ENCODE results near the gene GALNT2. TPM values are rescaled to one million over a fixed set of nuclear protein-coding genes. Genes with fewer than 3 reads are reported as not detected.

GALNT2 gene
- total RNA-seq, 2 experiments from 2014 or later = 59.8 to 62.4 TPM

DNA sequence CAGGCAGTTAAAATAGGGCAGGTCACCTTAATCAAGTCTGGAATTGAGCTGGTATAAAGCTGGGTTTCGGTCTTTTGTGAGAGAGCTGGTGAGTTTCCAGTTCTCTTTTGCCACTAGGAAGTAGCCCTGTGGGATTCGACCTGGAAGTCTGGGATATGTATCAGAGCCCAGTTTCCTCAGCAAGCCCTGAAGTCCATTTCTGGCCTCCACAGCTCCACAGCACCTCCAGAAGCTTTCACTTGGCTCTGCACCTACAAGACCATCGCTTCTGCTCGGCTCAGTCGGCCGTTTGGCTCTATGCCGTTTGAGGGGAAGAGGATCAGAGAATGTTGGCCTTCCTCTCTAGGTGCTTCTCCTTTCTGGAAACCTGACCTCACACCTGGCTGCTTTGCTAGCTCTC, 148.0 kb downstream of the GALNT2 start:
- intact Hi-C loops (cut with micrococcal nuclease) = no loop called here
- H3K9me3 Mint-ChIP-seq = no peaks in the 10 kb centered on the region
- H3K36me3 Mint-ChIP-seq (ENCODE audit: low read depth) = peaks cover 40% of the 10 kb centered on the region
- H3K4me3 Mint-ChIP-seq = no peak overlapping the region
- H3K27me3 Mint-ChIP-seq (ENCODE audit: low read depth) = no peaks in the 10 kb centered on the region
- no peak overlapping the region for H3K27ac Mint-ChIP-seq
- no peak for DNase-seq
- CTCF ChIA-PET = interaction anchor here (0.5 kb wide), 1 partner anchor 650 kb away, joined by 3 read pairs; no protein-coding TSS in a partner anchor
- H3K4me1 Mint-ChIP-seq (ENCODE audit: low read depth) = peaks cover 41% of the 10 kb centered on the region

DNA sequence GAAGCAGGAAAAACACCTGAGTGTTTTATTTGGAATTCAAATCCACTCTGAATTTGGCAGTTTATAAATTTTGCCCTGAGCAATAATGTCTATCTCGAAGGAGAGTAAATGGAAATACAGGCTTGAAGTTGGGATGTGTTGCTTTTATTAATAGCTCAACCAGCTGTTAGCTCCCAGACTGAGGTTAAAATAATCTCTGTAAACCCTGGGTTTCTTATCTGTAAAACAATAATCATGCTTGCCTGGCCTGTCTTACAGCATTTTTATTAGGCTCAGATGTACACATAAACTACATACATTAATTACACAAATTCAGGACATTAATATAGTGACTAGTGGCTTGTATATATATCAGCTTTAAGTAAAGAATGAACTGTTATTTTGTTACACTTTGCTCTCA, 148.5 kb downstream of the GALNT2 start:
- no peaks in the 10 kb centered on the region for H3K27me3 Mint-ChIP-seq (ENCODE audit: low read depth)
- CTCF ChIA-PET = no interaction called here
- intact Hi-C loops (cut with micrococcal nuclease) = no loop called here
- peaks cover 38% of the 10 kb centered on the region for H3K36me3 Mint-ChIP-seq (ENCODE audit: low read depth)
- no peak overlapping the region for H3K27ac Mint-ChIP-seq
- peaks cover 42% of the 10 kb centered on the region for H3K4me1 Mint-ChIP-seq (ENCODE audit: low read depth)
- no peaks in the 10 kb centered on the region for H3K9me3 Mint-ChIP-seq
- H3K4me3 Mint-ChIP-seq = no peak overlapping the region
- DNase-seq = no peak

DNA sequence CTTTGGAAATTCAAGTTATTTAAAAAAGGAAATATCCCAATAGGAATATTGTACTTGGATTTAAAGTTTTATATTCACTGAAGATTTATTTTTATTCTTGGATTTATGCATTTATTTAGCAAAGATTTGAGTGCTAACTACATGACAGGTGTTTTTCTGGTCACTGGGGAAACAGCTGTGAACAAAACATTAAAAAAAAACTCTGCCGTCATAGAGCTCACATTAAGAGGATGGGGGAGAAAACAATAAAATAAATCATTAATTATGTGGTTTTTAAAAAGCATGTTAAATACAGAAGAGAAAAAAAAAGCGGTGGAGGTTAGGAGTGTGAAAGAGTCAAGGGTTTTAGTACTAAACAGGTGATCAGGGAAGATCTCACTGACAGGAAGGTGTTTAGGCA, 149.9 kb downstream of the GALNT2 start:
- no peaks in the 10 kb centered on the region for H3K9me3 Mint-ChIP-seq
- CTCF ChIA-PET = interaction anchor here (0.6 kb wide), 1 partner anchor 17 kb away, joined by 3 read pairs; no protein-coding TSS in a partner anchor
- intact Hi-C loops (cut with micrococcal nuclease) = no loop called here

DNA sequence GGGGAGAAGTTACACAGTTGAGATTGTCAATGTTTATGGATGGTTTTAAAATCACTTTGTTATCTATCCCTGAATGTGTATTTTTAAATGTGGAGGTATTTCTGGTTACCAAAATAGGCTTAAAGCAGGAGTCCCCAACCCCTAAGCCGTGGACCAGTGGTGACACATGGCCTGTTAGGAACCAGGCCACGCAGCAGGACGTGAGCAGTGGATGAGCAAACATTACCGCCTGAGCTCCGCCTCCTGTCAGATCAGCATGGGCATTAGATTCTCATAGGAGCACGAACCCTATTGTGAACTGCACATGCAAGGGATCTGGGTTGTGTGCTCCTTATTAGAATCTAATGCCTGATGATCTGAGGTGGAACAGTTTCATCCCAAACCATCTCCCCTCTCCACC, 151.6 kb downstream of the GALNT2 start:
- intact Hi-C loops (cut with micrococcal nuclease) = no loop called here
- H3K27ac Mint-ChIP-seq = no peak overlapping the region
- no peak overlapping the region for H3K4me3 Mint-ChIP-seq
- DNase-seq = no peak
- peaks cover 31% of the 10 kb centered on the region for H3K4me1 Mint-ChIP-seq (ENCODE audit: low read depth)
- no peaks in the 10 kb centered on the region for H3K27me3 Mint-ChIP-seq (ENCODE audit: low read depth)
- CTCF ChIA-PET = no interaction called here
- H3K9me3 Mint-ChIP-seq = no peaks in the 10 kb centered on the region
- H3K36me3 Mint-ChIP-seq (ENCODE audit: low read depth) = peaks cover 21% of the 10 kb centered on the region

More for the DNA sequence above, 149.9 kb downstream of the GALNT2 start:
- H3K4me1 Mint-ChIP-seq (ENCODE audit: low read depth) = peaks cover 45% of the 10 kb centered on the region
- no peak overlapping the region for H3K4me3 Mint-ChIP-seq
- no peaks in the 10 kb centered on the region for H3K27me3 Mint-ChIP-seq (ENCODE audit: low read depth)
- H3K36me3 Mint-ChIP-seq (ENCODE audit: low read depth) = peaks cover 34% of the 10 kb centered on the region
- H3K27ac Mint-ChIP-seq = no peak overlapping the region
- DNase-seq = no peak

DNA sequence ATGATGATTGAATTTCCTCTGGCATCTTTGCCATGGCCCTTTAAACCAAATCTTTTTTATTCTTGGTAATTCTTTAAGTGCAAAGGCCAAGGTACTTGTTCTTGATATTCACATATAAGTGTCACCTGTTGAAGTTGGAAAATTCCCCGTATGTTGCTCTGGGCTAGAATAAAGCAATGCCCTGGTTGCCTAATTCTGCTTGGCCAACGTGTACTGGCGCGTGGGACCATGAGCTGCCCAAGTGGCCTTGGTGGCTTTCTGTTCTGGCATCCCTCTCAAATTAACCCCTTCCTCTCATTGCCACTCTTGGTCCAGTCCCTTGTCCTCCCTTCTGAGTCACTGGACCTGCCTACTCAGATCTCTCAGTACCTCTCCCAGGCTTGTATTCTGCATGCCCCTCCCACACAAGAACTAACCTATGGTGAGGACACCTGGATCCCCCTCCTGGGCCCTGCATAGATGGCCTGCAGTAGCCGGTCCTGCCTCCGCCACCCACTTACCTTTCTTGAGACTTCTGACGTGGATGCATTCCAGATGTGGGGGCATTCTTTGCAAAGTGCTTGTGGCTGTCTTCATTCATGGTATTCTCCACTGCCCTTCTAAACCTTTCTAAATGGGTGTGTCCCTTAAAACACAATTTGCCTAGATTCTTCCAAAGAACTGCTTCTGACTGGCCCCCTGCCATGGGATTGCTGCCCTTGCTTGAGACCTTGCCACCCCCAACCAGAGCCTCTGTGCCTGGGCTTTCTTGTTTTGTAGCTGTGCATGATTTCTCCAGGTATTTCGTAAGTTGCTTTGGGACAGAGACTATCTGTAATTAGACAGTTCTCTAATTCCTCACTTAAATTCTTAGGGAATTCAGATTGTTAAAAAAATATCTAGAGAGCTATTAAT, 152.4 kb downstream of the GALNT2 start:
- H3K27me3 Mint-ChIP-seq (ENCODE audit: low read depth) = no peaks in the 10 kb centered on the region
- no peak overlapping the region for H3K27ac Mint-ChIP-seq
- DNase-seq = no peak
- CTCF ChIA-PET = interaction anchor here (0.6 kb wide), 1 partner anchor 684 kb away, joined by 3 read pairs; no protein-coding TSS in a partner anchor
- peaks cover 21% of the 10 kb centered on the region for H3K36me3 Mint-ChIP-seq (ENCODE audit: low read depth)
- H3K9me3 Mint-ChIP-seq = no peaks in the 10 kb centered on the region
- H3K4me1 Mint-ChIP-seq (ENCODE audit: low read depth) = peaks cover 29% of the 10 kb centered on the region
- intact Hi-C loops (cut with micrococcal nuclease) = no loop called here
- H3K4me3 Mint-ChIP-seq = no peak overlapping the region

DNA sequence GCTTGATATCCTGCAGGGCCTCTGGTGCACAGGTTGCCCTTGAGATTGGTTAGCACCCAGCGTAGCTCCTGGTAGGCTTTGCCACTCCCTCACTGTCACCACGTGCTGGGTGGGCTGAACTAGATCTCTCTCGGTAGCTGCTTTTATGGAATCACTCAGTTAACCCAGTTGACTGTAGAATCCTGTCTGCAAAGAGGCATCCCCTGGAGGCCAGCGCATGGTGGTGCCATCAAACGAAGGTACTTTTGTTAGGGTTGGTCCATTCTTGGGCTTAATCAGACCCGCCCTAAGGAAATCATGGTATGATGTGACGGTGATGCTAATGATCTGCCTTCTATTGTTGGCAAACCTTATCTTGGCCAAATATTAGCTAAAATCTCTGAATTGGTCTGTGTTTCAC, 153.4 kb downstream of the GALNT2 start:
- H3K4me1 Mint-ChIP-seq (ENCODE audit: low read depth) = peaks cover 26% of the 10 kb centered on the region
- no peak for DNase-seq
- H3K27ac Mint-ChIP-seq = no peak overlapping the region
- H3K4me3 Mint-ChIP-seq = no peak overlapping the region
- no peaks in the 10 kb centered on the region for H3K27me3 Mint-ChIP-seq (ENCODE audit: low read depth)
- intact Hi-C loops (cut with micrococcal nuclease) = no loop called here
- H3K9me3 Mint-ChIP-seq = no peaks in the 10 kb centered on the region
- H3K36me3 Mint-ChIP-seq (ENCODE audit: low read depth) = peaks cover 22% of the 10 kb centered on the region
- CTCF ChIA-PET = no interaction called here

DNA sequence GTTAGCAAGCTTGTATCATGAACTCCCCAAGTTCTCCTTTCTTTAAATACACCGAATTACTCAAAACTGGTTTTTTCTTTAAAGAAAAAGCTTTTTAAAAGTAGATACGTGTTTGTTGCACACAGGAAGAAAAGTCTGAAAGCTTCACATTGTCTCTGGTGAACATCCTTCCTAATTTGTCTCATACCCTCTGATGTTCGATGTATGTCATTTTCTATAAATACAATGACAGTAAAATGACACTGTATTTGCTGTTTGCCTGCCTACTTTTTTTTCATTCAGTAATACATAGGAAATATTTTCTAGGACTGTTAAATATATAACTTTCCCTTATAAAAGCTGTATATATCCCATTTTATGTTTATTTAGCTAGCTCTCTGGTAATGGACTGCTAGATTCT, 153.9 kb downstream of the GALNT2 start:
- intact Hi-C loops (cut with micrococcal nuclease) = no loop called here
- Mint-ChIP-seq H3K27ac (no peak overlapping the region), H3K9me3 (no peaks in the 10 kb centered on the region), H3K27me3 (ENCODE audit: low read depth) (no peaks in the 10 kb centered on the region), H3K4me3 (no peak overlapping the region), H3K4me1 (ENCODE audit: low read depth) (peaks cover 26% of the 10 kb centered on the region), H3K36me3 (ENCODE audit: low read depth) (peaks cover 22% of the 10 kb centered on the region)
- DNase-seq = no peak
- CTCF ChIA-PET = interaction anchor here (0.5 kb wide), 1 partner anchor 419 kb away, joined by 4 read pairs; no protein-coding TSS in a partner anchor

DNA sequence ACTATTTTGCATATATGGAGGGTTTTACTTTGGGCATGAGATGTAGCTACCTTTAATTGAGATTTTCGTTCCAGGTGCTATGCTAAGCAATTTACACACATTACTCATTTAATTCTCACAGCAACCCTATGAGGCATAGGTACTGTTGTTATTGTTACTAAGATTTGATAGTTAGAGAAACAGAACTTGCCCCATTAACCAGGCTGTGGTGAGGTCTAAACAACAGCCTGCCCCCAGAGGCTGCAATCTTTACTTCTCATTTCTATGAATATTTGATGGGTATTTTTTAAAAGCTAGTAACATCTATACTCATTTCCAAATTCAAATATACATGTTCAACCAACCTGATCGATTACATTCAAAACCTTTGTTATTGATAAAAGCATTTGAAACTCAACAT, 155.6 kb downstream of the GALNT2 start:
- H3K9me3 Mint-ChIP-seq = no peaks in the 10 kb centered on the region
- H3K4me3 Mint-ChIP-seq = no peak overlapping the region
- no peak for DNase-seq
- no peaks in the 10 kb centered on the region for H3K27me3 Mint-ChIP-seq (ENCODE audit: low read depth)
- H3K36me3 Mint-ChIP-seq (ENCODE audit: low read depth) = peaks cover 15% of the 10 kb centered on the region
- CTCF ChIA-PET = no interaction called here
- no peak overlapping the region for H3K27ac Mint-ChIP-seq
- intact Hi-C loops (cut with micrococcal nuclease) = no loop called here
- peaks cover 24% of the 10 kb centered on the region for H3K4me1 Mint-ChIP-seq (ENCODE audit: low read depth)

DNA sequence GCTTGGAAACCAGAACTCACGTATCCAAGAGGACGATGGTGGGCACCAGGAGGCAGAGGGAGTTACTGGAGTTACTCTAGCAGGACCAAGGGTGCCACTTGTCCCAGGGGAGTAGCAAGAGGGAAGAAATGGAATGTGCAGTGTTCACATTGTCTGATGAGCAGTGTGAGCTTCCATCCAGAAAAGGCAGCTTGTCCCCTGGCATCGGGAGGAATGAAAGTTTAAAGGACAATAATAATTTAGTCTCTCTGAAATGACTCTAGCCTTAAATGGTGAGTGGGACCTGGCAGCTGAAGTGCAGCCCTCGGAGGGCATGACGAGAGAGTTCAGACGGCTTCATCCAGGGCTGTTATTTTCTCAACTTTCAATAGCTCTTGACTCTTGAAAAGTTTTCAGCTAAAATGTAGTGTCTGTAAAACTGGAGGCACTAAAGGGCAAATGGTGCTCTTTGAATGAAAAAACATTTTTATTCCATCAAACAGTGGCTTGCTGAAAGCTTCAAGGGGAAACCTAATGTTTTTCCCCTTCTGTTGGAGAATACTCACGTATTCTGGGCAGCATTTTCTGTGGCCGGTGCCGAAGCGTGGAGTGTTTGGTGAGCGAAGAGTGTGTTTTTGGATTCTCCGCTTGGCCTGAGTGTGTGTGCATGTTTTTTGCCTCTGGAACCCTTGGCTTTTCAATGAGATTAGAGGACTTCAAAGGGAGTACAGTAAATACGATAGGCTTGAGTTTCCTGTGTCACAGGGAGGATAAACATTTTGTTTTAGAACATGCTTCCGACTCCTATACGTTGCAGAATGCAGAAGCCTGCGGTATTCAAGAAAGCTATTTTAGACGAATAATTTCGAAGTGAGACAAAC, 157.3 kb downstream of the GALNT2 start:
- peaks cover 22% of the 10 kb centered on the region for H3K4me1 Mint-ChIP-seq (ENCODE audit: low read depth)
- no peak overlapping the region for H3K27ac Mint-ChIP-seq
- intact Hi-C loops (cut with micrococcal nuclease) = no loop called here
- H3K9me3 Mint-ChIP-seq = no peaks in the 10 kb centered on the region
- CTCF ChIA-PET = interaction anchor here (0.7 kb wide), 1 partner anchor 25 kb away, joined by 3 read pairs; no protein-coding TSS in a partner anchor
- peaks cover 8% of the 10 kb centered on the region for H3K36me3 Mint-ChIP-seq (ENCODE audit: low read depth)
- H3K27me3 Mint-ChIP-seq (ENCODE audit: low read depth) = no peaks in the 10 kb centered on the region
- no peak for DNase-seq
- H3K4me3 Mint-ChIP-seq = no peak overlapping the region

DNA sequence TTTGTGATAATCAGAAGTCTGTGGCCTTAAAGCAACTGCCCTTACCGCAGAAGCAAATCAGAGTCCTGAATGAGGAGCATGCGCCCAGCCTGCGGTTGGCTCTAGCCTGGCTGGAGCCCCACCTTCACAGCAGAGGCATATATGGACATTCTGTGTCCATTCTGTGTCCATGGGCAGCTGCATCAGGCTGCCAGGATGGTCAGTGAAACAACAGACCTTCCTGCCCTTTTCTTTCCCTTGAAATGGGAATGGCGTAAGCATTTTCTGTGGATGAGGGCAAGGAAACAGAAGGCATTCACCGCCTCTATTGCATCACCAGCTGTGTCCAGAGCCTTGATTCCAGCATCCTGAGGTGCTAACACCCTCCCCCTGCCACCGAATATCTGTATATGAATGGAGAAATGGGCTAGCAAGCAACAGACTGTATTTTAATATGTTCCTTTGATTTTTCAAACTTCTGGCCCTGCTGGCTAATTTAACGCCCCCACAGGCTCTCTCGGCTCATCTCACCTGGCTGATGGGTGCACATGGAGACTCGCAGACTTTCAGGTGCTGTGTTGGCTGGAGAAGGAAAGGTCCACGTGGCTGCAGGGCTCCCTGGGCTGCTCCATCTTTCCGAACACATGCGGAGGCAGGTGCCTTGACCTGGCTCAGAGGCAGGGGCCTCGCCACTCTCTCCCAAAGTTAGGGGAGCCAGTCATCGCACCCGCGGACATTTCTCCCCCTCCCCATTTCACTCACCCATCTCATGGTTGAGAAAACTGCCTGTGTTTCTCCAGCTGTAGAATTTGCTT, 159.2 kb downstream of the GALNT2 start:
- Mint-ChIP-seq H3K4me3 (no peak overlapping the region), H3K27ac (no peak overlapping the region), H3K9me3 (no peaks in the 10 kb centered on the region), H3K4me1 (ENCODE audit: low read depth) (peaks cover 12% of the 10 kb centered on the region), H3K27me3 (ENCODE audit: low read depth) (no peaks in the 10 kb centered on the region), H3K36me3 (ENCODE audit: low read depth) (peaks cover 4% of the 10 kb centered on the region)
- intact Hi-C loops (cut with micrococcal nuclease) = no loop called here
- DNase-seq = no peak
- CTCF ChIA-PET = no interaction called here

DNA sequence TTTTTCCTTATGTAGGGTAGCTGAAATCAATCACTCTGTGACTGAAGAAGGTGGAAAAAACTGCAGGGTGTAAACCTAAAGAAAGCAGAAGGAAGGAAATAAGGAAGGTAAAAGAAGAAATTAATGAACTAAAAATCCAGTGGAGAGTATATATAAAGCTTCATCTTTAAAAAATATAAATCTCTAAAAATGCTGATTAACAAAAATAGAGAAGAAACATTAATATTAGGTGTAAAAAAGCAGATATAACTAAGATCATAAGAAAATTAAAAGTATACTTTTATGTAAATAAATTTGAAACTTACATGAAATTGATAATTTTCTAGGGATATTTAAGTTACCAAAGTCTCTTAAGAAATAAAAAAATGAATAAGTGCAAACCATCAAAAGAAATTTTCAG, 159.8 kb downstream of the GALNT2 start:
- no peak overlapping the region for H3K4me3 Mint-ChIP-seq
- H3K27me3 Mint-ChIP-seq (ENCODE audit: low read depth) = no peaks in the 10 kb centered on the region
- H3K4me1 Mint-ChIP-seq (ENCODE audit: low read depth) = peaks cover 16% of the 10 kb centered on the region
- CTCF ChIA-PET = no interaction called here
- DNase-seq = no peak
- H3K27ac Mint-ChIP-seq = no peak overlapping the region
- intact Hi-C loops (cut with micrococcal nuclease) = no loop called here
- H3K36me3 Mint-ChIP-seq (ENCODE audit: low read depth) = peaks cover 4% of the 10 kb centered on the region
- H3K9me3 Mint-ChIP-seq = no peaks in the 10 kb centered on the region
